ENCODE data around the gene ACBD6.

DNA sequence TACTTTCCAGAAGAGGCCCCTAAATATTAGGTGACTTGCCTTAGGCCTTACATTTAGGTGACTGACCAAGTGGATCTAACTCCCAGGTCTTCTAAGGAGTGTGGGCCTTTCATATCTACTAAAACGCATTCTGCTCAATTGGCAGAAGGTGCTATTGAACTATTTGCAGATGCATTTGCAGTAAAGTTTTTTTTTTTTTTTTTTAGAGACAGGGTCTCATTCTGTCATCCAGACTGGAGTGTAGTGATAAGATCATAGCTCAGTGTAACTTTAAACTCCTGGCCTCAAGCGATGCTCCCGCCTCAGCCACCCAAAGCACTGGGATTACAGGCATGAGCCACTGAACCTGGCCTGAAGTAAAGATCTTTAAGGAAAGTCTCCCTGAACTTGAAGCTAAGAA, 13.0 kb upstream of the ACBD6 start:
- TF ChIP-seq EZH2 (IDR thresholded peaks at IDR 0.05; ENCODE audit: insufficient read depth, poor library complexity, severe bottlenecking) (no peak), EZH2phosphoT487 (IDR thresholded peaks at IDR 0.05; ENCODE audit: insufficient read depth, low read depth) (no peak)

Data from GM23248 (cell line).